ENCODE results near the gene PAX5. TPM values are rescaled to one million over a fixed set of nuclear protein-coding genes. Genes with fewer than 3 reads are reported as not detected.

Gene PAX5
- total RNA-seq, 1 donor from 2014 or later: 0.25 TPM

GRCh38 chr9:36913393-36914211 is 120.5 kb downstream of the PAX5 start:
- TF ChIP-seq POLR2A (IDR thresholded peaks at IDR 0.05) (no peak), POLR2AphosphoS5 (IDR thresholded peaks at IDR 0.05; ENCODE audit: insufficient read depth in 1 of 2, low read depth in 1 of 2) (no peak), CTCF (IDR thresholded peaks at IDR 0.05) (no peak)
- Histone ChIP-seq H3K27me3 (no peaks in the 10 kb centered on the region), H3K9me3 (no peaks in the 10 kb centered on the region), H3K4me1 (no peaks in the 10 kb centered on the region), H3K4me3 (no peak overlapping the region), H3K36me3 (no peaks in the 10 kb centered on the region), H3K27ac (no peak overlapping the region)
- DNase-seq (ENCODE audit: extremely low spot score in 2 of 2): no peak
- intact Hi-C loops (cut with DNase I): no loop called here

- intact Hi-C loops (cut with DNase I): no loop called here
- no peak for DNase-seq (ENCODE audit: extremely low spot score in 2 of 2)
- Histone ChIP-seq H3K27me3 (no peaks in the 10 kb centered on the region), H3K4me3 (no peak overlapping the region), H3K9me3 (no peaks in the 10 kb centered on the region), H3K27ac (no peak overlapping the region), H3K4me1 (no peaks in the 10 kb centered on the region), H3K36me3 (no peaks in the 10 kb centered on the region)
- TF ChIP-seq POLR2AphosphoS5 (IDR thresholded peaks at IDR 0.05; ENCODE audit: insufficient read depth in 1 of 2, low read depth in 1 of 2) (no peak), CTCF (IDR thresholded peaks at IDR 0.05) (no peak)
Observed at GRCh38 chr9:36912620-36913019, 121.4 kb downstream of the PAX5 start.

- Histone ChIP-seq H3K9me3 (no peaks in the 10 kb centered on the region), H3K4me3 (no peak overlapping the region), H3K27ac (no peak overlapping the region), H3K36me3 (no peaks in the 10 kb centered on the region), H3K27me3 (no peaks in the 10 kb centered on the region), H3K4me1 (no peaks in the 10 kb centered on the region)
- intact Hi-C loops (cut with DNase I): no loop called here
- TF ChIP-seq POLR2A (IDR thresholded peaks at IDR 0.05): no peak
- TF ChIP-seq POLR2AphosphoS5 (IDR thresholded peaks at IDR 0.05; ENCODE audit: insufficient read depth in 1 of 2, low read depth in 1 of 2): no peak
- TF ChIP-seq CTCF (IDR thresholded peaks at IDR 0.05): no peak
- no peak for DNase-seq (ENCODE audit: extremely low spot score in 2 of 2)
Observed at GRCh38 chr9:36911601-36912412, 122.3 kb downstream of the PAX5 start.

- H3K4me1 ChIP-seq: no peaks in the 10 kb centered on the region
- H3K4me3 ChIP-seq: no peak overlapping the region
- H3K36me3 ChIP-seq: no peaks in the 10 kb centered on the region
- no peaks in the 10 kb centered on the region for H3K27me3 ChIP-seq
- no peak for DNase-seq (ENCODE audit: extremely low spot score in 2 of 2)
- no peak for TF ChIP-seq POLR2A (IDR thresholded peaks at IDR 0.05)
- no peak for TF ChIP-seq POLR2AphosphoS5 (IDR thresholded peaks at IDR 0.05; ENCODE audit: insufficient read depth in 1 of 2, low read depth in 1 of 2)
- TF ChIP-seq CTCF (IDR thresholded peaks at IDR 0.05): no peak
- H3K27ac ChIP-seq: no peak overlapping the region
- no peaks in the 10 kb centered on the region for H3K9me3 ChIP-seq
- intact Hi-C loops (cut with DNase I): no loop called here
Observed at GRCh38 chr9:36911037-36911436, 123.0 kb downstream of the PAX5 start.

- Histone ChIP-seq H3K27ac (no peak overlapping the region), H3K4me3 (no peak overlapping the region), H3K9me3 (no peaks in the 10 kb centered on the region), H3K4me1 (peaks cover 6% of the 10 kb centered on the region), H3K36me3 (no peaks in the 10 kb centered on the region), H3K27me3 (no peaks in the 10 kb centered on the region)
- DNase-seq (ENCODE audit: extremely low spot score in 2 of 2): no peak
- TF ChIP-seq CTCF (IDR thresholded peaks at IDR 0.05): no peak
- TF ChIP-seq POLR2A (IDR thresholded peaks at IDR 0.05): no peak
- no peak for TF ChIP-seq POLR2AphosphoS5 (IDR thresholded peaks at IDR 0.05; ENCODE audit: insufficient read depth in 1 of 2, low read depth in 1 of 2)
- intact Hi-C loops (cut with DNase I): no loop called here
Observed at GRCh38 chr9:36906492-36906891, 127.6 kb downstream of the PAX5 start.
